K562 (cell line): ENCODE measurements around the gene FCHSD1. TPM values are rescaled to one million over a fixed set of nuclear protein-coding genes. Genes with fewer than 3 reads are reported as not detected.

Experiments used
- ATAC-seq: fragments of 200-7000 bp; cut with Tn5 transposase; 3 replicates; pipeline ENCODE4 v1.9.1; 2020; ENCODE audit warnings: moderate library complexity
- BruUV-seq: library from RNA; stranded (reverse); fragments of 400-500 nt; replicated peaks from 2 replicates; lab custom pipeline; 2021; lab: Mats Ljungman, UMichigan
- CTCF ChIA-PET: fragments of 300-600 bp; formaldehyde crosslinking; extraction: SDS; loops from one replicate; lab custom pipeline; 2021; ENCODE audit warnings: low intra/inter-chr PET ratio; lab: Yijun Ruan, JAX
- POLR2A ChIA-PET: fragments of 300-600, 350-650 bp; sonication (Branson Sonifier 250); formaldehyde crosslinking; extraction: SDS; loops from one replicate; lab custom pipeline; 2021; ENCODE audit warnings: antibody characterized with exemption, inconsistent platforms; lab: Yijun Ruan, JAX
- DNase-seq, 4 experiments: peaks; one replicate each; pipeline versions ENCODE4 v3.0.0 to v3.0.0-alpha.2; 2011 to 2018; ENCODE audit warnings: low spot score in 3 of 4, mixed read lengths in 3 of 4; ENCODE audit errors: extremely low read depth in 1 of 4
- FAIRE-seq: peaks from 2 replicates; lab custom pipeline; 2011; peaks lifted over from hg19 to GRCh38; lab: Jason Lieb, UNC
- H2AFZ ChIP-seq: 2 replicates; pipeline ENCODE4 v1.6.0; 2011; ENCODE audit warnings: low read depth, low read length, control low read depth, inconsistent platforms
- H3K27ac ChIP-seq: fragments of 200-600 bp; 3 replicates; pipeline ENCODE4 v1.8.0; 2011; ENCODE audit warnings: low read depth, mild to moderate bottlenecking, control low read depth, inconsistent platforms, low read length, moderate library complexity, mixed read lengths; ENCODE audit errors: extremely low read depth
- H3K27me3 ChIP-seq, 2 experiments: fragments of 300-600 bp in 1 of 2; 2 replicates in 1 of 2; 3 replicates in 1 of 2; pipeline versions ENCODE4 v1.6.0 to v1.8.0; 2011; ENCODE audit warnings: inconsistent platforms in 2 of 2, low read length in 2 of 2, mild to moderate bottlenecking in 1 of 2, mixed read lengths in 1 of 2, moderate library complexity in 1 of 2; ENCODE audit not compliant: control insufficient read depth in 2 of 2, insufficient read depth in 2 of 2
- H3K36me3 ChIP-seq: fragments of 300-600 bp; 3 replicates; pipeline ENCODE4 v1.8.0; 2011; ENCODE audit warnings: mild to moderate bottlenecking, low read length, inconsistent platforms; ENCODE audit not compliant: control insufficient read depth, insufficient read depth
- H3K4me1 ChIP-seq, 2 experiments: fragments of 200-600 bp in 1 of 2; replicated peaks in 1 of 2; 2 replicates in 1 of 2; 3 replicates in 1 of 2; pipeline versions ENCODE4 v1.5.1 to v1.8.0; 2011; ENCODE audit warnings: inconsistent platforms in 2 of 2, low read length in 2 of 2, mild to moderate bottlenecking in 1 of 2, mixed read lengths in 1 of 2, moderate library complexity in 1 of 2; ENCODE audit not compliant: control insufficient read depth in 2 of 2, insufficient read depth in 2 of 2
- H3K4me2 ChIP-seq: 2 replicates; pipeline ENCODE4 v1.6.1; 2011; ENCODE audit warnings: low read length, control low read depth, inconsistent platforms, mixed read lengths; ENCODE audit not compliant: insufficient read depth
- H3K4me3 ChIP-seq: fragments of 200-600 bp; sonication (generic), shearing (Covaris generic); 2 replicates; pipeline ENCODE4 v1.5.1; 2016; ENCODE audit warnings: control low read depth, inconsistent platforms
- H3K79me2 ChIP-seq: fragments of 200-600 bp; 3 replicates; pipeline ENCODE4 v1.8.0; 2011; ENCODE audit warnings: low read length, inconsistent platforms; ENCODE audit not compliant: control insufficient read depth, insufficient read depth
- H3K9ac ChIP-seq, 2 experiments: 2 replicates each; pipeline versions ENCODE4 v1.6.0 to v1.6.1; 2011; ENCODE audit warnings: low read depth in 2 of 2, low read length in 2 of 2, control low read depth in 1 of 2, inconsistent platforms in 1 of 2, mild to moderate bottlenecking in 1 of 2, mixed read lengths in 1 of 2; ENCODE audit not compliant: insufficient read depth in 1 of 2
- H3K9me1 ChIP-seq: one replicate; pipeline ENCODE4 v1.6.0; 2011; ENCODE audit warnings: inconsistent platforms, mild to moderate bottlenecking, low read length, moderate library complexity; ENCODE audit not compliant: control insufficient read depth, insufficient read depth
- H3K9me3 ChIP-seq: replicated peaks from 2 replicates; pipeline ENCODE4 v1.5.1; 2011; ENCODE audit warnings: low read depth, low read length, inconsistent platforms; ENCODE audit not compliant: control insufficient read depth, insufficient read depth
- H4K20me1 ChIP-seq: replicated peaks from 2 replicates; pipeline ENCODE4 v1.6.1; 2011; ENCODE audit warnings: low read length, inconsistent platforms, mixed read lengths; ENCODE audit not compliant: control insufficient read depth, insufficient read depth
- DMBX1 ChIP-seq: fragments of 250-450 bp; sonication (Bioruptor Pico); IDR thresholded peaks from 2 replicates; pipeline ENCODE4 v1.8.0; 2022; ENCODE audit warnings: inconsistent platforms, mild to moderate bottlenecking, moderate library complexity, borderline replicate concordance
- ETV1 ChIP-seq: fragments of 450-650 bp; conservative IDR thresholded peaks from 2 replicates; pipeline ENCODE4 v1.6.1; 2016; ENCODE audit warnings: missing genetic modification characterization, control low read depth, low read depth, missing compliant biosample characterization
- GABPA ChIP-seq: fragments of 200-800 bp; sonication (Bioruptor generic); conservative IDR thresholded peaks from 2 replicates; pipeline ENCODE4 v1.6.1; 2016; ENCODE audit warnings: low read depth, missing genetic modification characterization, missing compliant biosample characterization
- MCM2 ChIP-seq: fragments of 450-650 bp; IDR thresholded peaks from 2 replicates; pipeline ENCODE4 v1.6.1; 2017; ENCODE audit warnings: low read depth, mild to moderate bottlenecking
- RBFOX2 ChIP-seq: fragments of 200-400 bp; formaldehyde crosslinking; IDR thresholded peaks from 2 replicates; pipeline ENCODE4 v1.6.1; 2017; ENCODE audit warnings: low read depth, mild to moderate bottlenecking, low read length, moderate library complexity
- TCF3 ChIP-seq: sonication (generic); formaldehyde crosslinking; IDR thresholded peaks from 2 replicates; pipeline ENCODE4 v1.4.0; 2020; ENCODE audit warnings: mild to moderate bottlenecking, missing genetic modification reagents
- ZNF197 ChIP-seq: fragments of 200-800 bp; sonication (Bioruptor generic); IDR thresholded peaks from 2 replicates; pipeline ENCODE4 v1.6.1; 2016; ENCODE audit warnings: low read depth, missing genetic modification characterization, missing compliant biosample characterization
- whole genome bisulfite sequencing: fragments of 100-300 bp; shearing (Covaris generic); methylation state at CpG from one replicate; pipeline ENCODE4 v1.1.6; 2016; ENCODE audit warnings: low coverage, mixed read lengths; ENCODE audit not compliant: insufficient coverage; ENCODE audit errors: missing lambda C conversion rate; 5-methylcytosine and 5-hydroxymethylcytosine counted together
- in situ Hi-C: fragments of 300-500 bp; cut with MboI; formaldehyde crosslinking; loops from 4 replicates; pipeline ENCODE4 v1.15.0; 2018; ENCODE audit warnings: inconsistent platforms, mixed read lengths
- intact Hi-C: fragments of 100-400 bp; cut with micrococcal nuclease; formaldehyde crosslinking; loops from 2 replicates; pipeline ENCODE4 v1.14.2; 2022
- polyA plus RNA-seq, 8 experiments: library from polyadenylated mRNA; depleted of rRNA in 4 of 8; stranded (reverse) in 5 of 8; unstranded in 3 of 8; fragments of >200 nt; fragmentation: Nextera tagmentation in 2 of 8; fragmentation: Illumina TruSeq in 1 of 8; extraction: Ambion mirVana in 2 of 8; extraction: Trizol in 1 of 8; gene quantifications; 2 replicates each; pipeline versions ENCODE4 v1.2.1 to v1.2.3, GENCODE V29; 2011 to 2014; ENCODE audit warnings: inconsistent platforms in 1 of 8, missing spikeins in 1 of 8
- total RNA-seq, 7 experiments: library from RNA; depleted of rRNA in 6 of 7; stranded (reverse); fragments of >200 nt in 6 of 7; fragmentation: Illumina TruSeq in 2 of 7; extraction: Trizol in 2 of 7; gene quantifications; 2 replicates each; pipeline versions ENCODE4 v1.2.1 to v1.2.3, GENCODE V29; 2011 to 2021; ENCODE audit warnings: low replicate concordance in 1 of 7
- TF ChIP-seq, protein P1 (sequence below): IDR thresholded peaks from 2 replicates; pipeline ENCODE4 v1.6.1; 2011; ENCODE audit not compliant: insufficient read length; ENCODE audit errors: extremely low read depth

The FCHSD1 gene
- total and polyA plus RNA-seq, 9 of the 15 experiments (the other 6 are each of a cell fraction or from before 2014, with no cell fraction given): 0.35 to 37.5 (median 13.6) TPM

DNA sequence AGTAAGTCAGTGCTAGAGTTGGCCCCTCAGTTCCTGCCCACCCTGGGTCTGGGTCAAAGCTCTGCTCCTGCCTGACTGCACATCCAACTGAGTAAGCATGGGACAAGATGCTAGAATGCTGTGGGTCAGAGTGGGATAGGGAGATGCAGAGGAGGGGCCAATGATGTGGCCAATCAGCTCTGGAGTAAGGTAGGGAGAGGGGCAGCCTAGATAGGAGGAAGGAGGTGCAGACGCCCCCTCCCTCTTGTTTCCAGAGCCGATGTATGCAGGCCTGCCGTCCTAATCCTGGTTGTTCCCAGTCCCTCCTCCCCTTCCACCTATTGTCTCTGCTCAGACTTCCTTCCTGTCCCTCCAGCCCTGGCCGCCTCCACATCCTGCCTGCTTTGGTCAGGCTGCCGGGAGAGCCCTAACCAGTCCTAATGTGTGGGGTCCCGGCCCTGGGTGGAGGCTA lies 29.6 kb upstream of the FCHSD1 start:
- Histone ChIP-seq H2AFZ (0 out of 2 replicates have a peak overlapping the region, but pooled peaks have one; percentile 96), H3K9me3 (no peaks in the 10 kb centered on the region), H3K4me3 (peak overlapping the region; percentile 36; the same call in 1 of the 2 replicates), H3K4me1 (peaks cover 32 to 40% of the 10 kb centered on the region in 2 experiments), H3K27me3 (no peaks in the 10 kb centered on the region), H3K27ac (peak overlapping the region; percentile 81; the same call in 2 of the 3 replicates), H3K79me2 (peaks cover 14% of the 10 kb centered on the region; the same call in 1 of the 3 replicates), H3K9ac (peak overlapping the region; percentile 60 to 63; a peak in 3 of 4 replicates), H4K20me1 (no peaks in the 10 kb centered on the region), H3K9me1 (peaks cover 3% of the 10 kb centered on the region), H3K4me2 (peak overlapping the region; percentile 79), H3K36me3 (peaks cover 4% of the 10 kb centered on the region; the same call in 1 of the 3 replicates)
- DNase-seq (peak in 3 of 4 experiments; percentile 33 to 45 (median 43)), ATAC-seq (peak; percentile 9), FAIRE-seq (no peak)
- no peak for TF ChIP-seq TCF3 (CRISPR knock-in tag)
- TF ChIP-seq ETV1 (tag): 0 out of 2 replicates have a peak, but pooled peaks have one; percentile 41
- peak; percentile 66 for TF ChIP-seq GABPA (tag)
- in situ Hi-C loops: no loop called here
- BruUV-seq: no TSS peak
- POLR2A ChIA-PET: no interaction called here
- intact Hi-C loops: no loop called here
- WGBS: 69% methylated on average over 3 of the region's 6 CpGs
- CTCF ChIA-PET: no interaction called here

DNA sequence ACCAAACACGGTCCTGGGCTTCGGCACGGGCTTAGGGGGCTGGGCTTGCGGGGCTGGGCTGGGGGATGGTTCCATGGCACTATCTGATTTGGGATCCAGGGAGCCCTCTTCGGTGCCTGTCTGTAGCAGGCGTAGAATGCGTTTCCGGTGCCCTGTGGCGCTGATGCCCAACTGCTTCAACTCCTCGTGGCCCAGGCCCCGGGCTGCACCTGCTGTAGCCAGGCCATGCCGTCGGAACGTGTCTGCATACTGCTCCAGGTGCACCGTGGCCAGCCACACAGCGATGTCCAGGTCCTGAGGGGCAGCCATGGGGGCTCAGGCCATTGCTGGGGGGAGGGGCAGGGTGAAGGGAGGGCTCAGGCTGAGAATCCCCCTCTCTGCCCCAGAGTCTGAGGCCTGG lies 29.0 kb upstream of the FCHSD1 start:
- H3K4me1 ChIP-seq: peaks cover 32 to 40% of the 10 kb centered on the region in 2 experiments
- H3K79me2 ChIP-seq: peaks cover 14% of the 10 kb centered on the region; the same call in 1 of the 3 replicates
- H3K9me1 ChIP-seq: peaks cover 3% of the 10 kb centered on the region
- no peak overlapping the region for H3K9ac ChIP-seq
- no peaks in the 10 kb centered on the region for H3K9me3 ChIP-seq
- POLR2A ChIA-PET: no interaction called here
- peaks cover 4% of the 10 kb centered on the region; the same call in 1 of the 3 replicates for H3K36me3 ChIP-seq
- H4K20me1 ChIP-seq: no peaks in the 10 kb centered on the region
- CTCF ChIA-PET: no interaction called here
- no peak for ATAC-seq
- in situ Hi-C loops: no loop called here
- no peak for FAIRE-seq
- no peak overlapping the region for H2AFZ ChIP-seq
- no peak overlapping the region for H3K4me2 ChIP-seq
- no peak for DNase-seq
- H3K27me3 ChIP-seq: no peaks in the 10 kb centered on the region
- TF ChIP-seq DMBX1 (CRISPR knock-in tag): no peak
- TF ChIP-seq ZNF197 (CRISPR knock-in tag): no peak
- TF ChIP-seq RBFOX2: peak; percentile 23; the same call in 1 of the 2 replicates
- no peak for TF ChIP-seq MCM2
- TF ChIP-seq, protein P1, sequence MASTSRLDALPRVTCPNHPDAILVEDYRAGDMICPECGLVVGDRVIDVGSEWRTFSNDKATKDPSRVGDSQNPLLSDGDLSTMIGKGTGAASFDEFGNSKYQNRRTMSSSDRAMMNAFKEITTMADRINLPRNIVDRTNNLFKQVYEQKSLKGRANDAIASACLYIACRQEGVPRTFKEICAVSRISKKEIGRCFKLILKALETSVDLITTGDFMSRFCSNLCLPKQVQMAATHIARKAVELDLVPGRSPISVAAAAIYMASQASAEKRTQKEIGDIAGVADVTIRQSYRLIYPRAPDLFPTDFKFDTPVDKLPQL: no peak
- no peak overlapping the region for H3K4me3 ChIP-seq
- BruUV-seq: no TSS peak
- 83% methylated on average over 11 of the region's 16 CpGs for WGBS
- H3K27ac ChIP-seq: no peak overlapping the region
- intact Hi-C loops: no loop called here
